Left ventricle myocardium inferior (tissue), 1 donor: ENCODE measurements around the gene CNDP1. TPM values are rescaled to one million over a fixed set of nuclear protein-coding genes. Genes with fewer than 3 reads are reported as not detected.

Experiments used
- DNase-seq: peaks from one replicate; pipeline ENCODE4 v3.0.0-alpha.2; 2020
- H3K27ac ChIP-seq: fragments of 200-600 bp; replicated peaks from 2 replicates; pipeline ENCODE4 v1.8.0; 2021
- H3K27me3 ChIP-seq: fragments of 200-600 bp; 2 replicates; pipeline ENCODE4 v1.8.0; 2021; ENCODE audit warnings: low read depth
- H3K36me3 ChIP-seq: fragments of 200-600 bp; 2 replicates; pipeline ENCODE4 v1.8.0; 2021
- H3K4me1 ChIP-seq: fragments of 200-600 bp; 2 replicates; pipeline ENCODE4 v1.8.0; 2021
- H3K4me3 ChIP-seq: fragments of 200-600 bp; 2 replicates; pipeline ENCODE4 v1.8.0; 2021; ENCODE audit warnings: mild to moderate bottlenecking, moderate library complexity
- H3K9me3 ChIP-seq: fragments of 200-600 bp; replicated peaks from 2 replicates; pipeline ENCODE4 v1.8.0; 2021
- intact Hi-C: fragments of 100-400 bp; cut with micrococcal nuclease; formaldehyde crosslinking; loops from one replicate; pipeline ENCODE4 v1.11.0; 2022
- total RNA-seq: library from RNA; stranded (reverse); fragmentation: NEBNext Ultra II Directional; extraction: Animal tissue kit (Norgen Biotek cat#: 25700); gene quantifications from one replicate; pipeline ENCODE4 v1.2.1, GENCODE V29; 2021
- TF ChIP-seq, protein P1 (sequence below): fragments of 200-600 bp; IDR thresholded peaks from 2 replicates; pipeline ENCODE4 v1.8.0; 2021; ENCODE audit warnings: antibody characterized with exemption, mild to moderate bottlenecking, borderline replicate concordance
- donor health status: DM: no; HTN: yes; CAD: no; lungs with severe emphysema.

The CNDP1 gene
- total RNA-seq, 1 donor from 2014 or later, result not detected

DNA sequence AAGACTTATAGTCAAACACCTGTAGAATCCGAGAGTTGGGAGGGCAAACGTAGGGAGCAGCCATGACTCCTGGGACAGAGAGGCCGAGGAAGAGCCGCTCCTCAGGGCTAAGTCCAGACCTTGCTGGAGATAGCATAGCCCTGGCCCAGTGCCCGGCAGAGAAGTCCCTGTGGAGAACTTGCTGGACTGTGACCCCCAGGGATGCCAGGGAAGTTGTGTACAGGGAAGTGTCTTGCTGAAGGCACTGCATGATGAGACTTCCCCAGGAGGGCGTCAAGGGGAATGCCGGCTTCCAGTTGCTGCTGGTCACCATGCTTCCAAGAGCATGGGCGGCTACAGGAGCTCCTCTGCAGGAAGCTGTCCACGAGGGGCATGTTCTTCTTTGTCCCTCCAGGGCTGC, 8.6 kb upstream of the CNDP1 start:
- no peak for DNase-seq

DNA sequence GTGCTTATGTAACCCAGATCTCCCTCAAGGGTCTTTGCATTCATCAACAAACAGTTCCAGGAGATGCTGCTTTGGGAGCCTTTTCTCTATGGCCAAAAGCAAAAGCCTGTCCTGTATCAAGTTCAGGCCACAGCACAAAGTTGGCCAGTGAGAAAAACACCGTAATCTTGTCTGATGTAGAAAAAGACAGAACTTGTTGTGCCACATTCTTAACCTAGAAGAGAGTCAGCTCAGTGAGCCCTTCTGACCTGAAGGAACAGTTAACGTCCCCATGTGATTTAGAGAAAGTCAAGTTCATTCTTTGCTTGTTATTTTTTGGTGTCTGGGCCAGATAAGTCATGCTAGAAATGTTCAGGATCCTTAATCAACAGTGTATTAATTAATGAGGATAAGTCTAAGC, 7.8 kb upstream of the CNDP1 start:
- peaks cover 6% of the 10 kb centered on the region for H3K36me3 ChIP-seq
- DNase-seq, result no peak
- TF ChIP-seq, protein P1, sequence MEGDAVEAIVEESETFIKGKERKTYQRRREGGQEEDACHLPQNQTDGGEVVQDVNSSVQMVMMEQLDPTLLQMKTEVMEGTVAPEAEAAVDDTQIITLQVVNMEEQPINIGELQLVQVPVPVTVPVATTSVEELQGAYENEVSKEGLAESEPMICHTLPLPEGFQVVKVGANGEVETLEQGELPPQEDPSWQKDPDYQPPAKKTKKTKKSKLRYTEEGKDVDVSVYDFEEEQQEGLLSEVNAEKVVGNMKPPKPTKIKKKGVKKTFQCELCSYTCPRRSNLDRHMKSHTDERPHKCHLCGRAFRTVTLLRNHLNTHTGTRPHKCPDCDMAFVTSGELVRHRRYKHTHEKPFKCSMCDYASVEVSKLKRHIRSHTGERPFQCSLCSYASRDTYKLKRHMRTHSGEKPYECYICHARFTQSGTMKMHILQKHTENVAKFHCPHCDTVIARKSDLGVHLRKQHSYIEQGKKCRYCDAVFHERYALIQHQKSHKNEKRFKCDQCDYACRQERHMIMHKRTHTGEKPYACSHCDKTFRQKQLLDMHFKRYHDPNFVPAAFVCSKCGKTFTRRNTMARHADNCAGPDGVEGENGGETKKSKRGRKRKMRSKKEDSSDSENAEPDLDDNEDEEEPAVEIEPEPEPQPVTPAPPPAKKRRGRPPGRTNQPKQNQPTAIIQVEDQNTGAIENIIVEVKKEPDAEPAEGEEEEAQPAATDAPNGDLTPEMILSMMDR, result no peak
- intact Hi-C loops, result no loop called here
- H3K9me3 ChIP-seq, result no peaks in the 10 kb centered on the region
- H3K4me3 ChIP-seq, result no peak overlapping the region
- H3K27ac ChIP-seq, result no peak overlapping the region
- H3K27me3 ChIP-seq, result no peaks in the 10 kb centered on the region
- peaks cover 14% of the 10 kb centered on the region for H3K4me1 ChIP-seq

More for the DNA sequence above, 8.6 kb upstream of the CNDP1 start:
- TF ChIP-seq, protein P1, result no peak
- Histone ChIP-seq H3K4me3 (no peak overlapping the region), H3K27me3 (no peaks in the 10 kb centered on the region), H3K27ac (no peak overlapping the region), H3K36me3 (peaks cover 13% of the 10 kb centered on the region), H3K9me3 (no peaks in the 10 kb centered on the region), H3K4me1 (peaks cover 14% of the 10 kb centered on the region)
- intact Hi-C loops, result no loop called here

DNA sequence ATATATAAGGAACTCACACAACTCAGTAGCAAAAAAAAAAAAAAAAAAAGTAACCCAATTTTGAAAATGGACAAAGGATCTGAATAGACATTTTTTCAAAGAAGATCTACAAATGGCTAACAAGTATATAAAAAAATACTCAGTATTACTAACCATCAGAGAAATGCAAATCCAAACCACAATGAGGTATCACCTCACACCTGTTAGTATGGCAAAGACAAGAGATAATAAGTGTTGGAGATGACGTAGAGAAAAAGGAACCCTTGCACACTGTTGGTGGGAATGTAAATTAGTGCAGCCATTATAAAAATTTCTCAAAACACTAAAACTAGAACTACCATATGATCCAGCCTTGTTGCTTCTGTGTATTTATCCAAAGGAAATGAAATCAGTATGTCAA, 5.8 kb upstream of the CNDP1 start:
- H3K27ac ChIP-seq, result no peak overlapping the region
- DNase-seq, result no peak
- H3K4me3 ChIP-seq, result no peak overlapping the region
- peaks cover 11% of the 10 kb centered on the region for H3K4me1 ChIP-seq
- no peaks in the 10 kb centered on the region for H3K27me3 ChIP-seq
- H3K36me3 ChIP-seq, result no peaks in the 10 kb centered on the region
- intact Hi-C loops, result no loop called here
- TF ChIP-seq, protein P1, result no peak
- no peaks in the 10 kb centered on the region for H3K9me3 ChIP-seq

DNA sequence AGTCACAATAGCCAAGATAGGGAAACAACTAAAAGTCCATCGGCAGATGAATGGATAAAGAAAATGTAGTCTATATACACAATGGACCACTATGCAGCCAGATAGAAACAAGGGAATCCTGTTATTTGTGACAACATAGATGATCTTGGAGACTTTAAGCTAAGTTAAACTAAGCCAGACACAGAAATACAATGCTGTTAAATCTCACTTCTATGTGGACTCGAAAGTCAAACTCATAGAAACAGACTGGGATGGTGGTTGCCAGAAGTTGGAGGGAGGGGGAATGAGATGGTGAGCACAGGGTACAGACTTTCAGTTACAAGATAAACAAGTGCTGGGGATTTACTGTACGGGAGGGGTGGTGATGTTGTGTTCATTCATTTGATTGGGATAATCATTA, 5.4 kb upstream of the CNDP1 start:
- H3K9me3 ChIP-seq, result no peaks in the 10 kb centered on the region
- intact Hi-C loops, result no loop called here
- H3K4me1 ChIP-seq, result peaks cover 7% of the 10 kb centered on the region
- H3K27ac ChIP-seq, result no peak overlapping the region
- TF ChIP-seq, protein P1, result no peak
- no peak for DNase-seq
- H3K36me3 ChIP-seq, result no peaks in the 10 kb centered on the region
- no peak overlapping the region for H3K4me3 ChIP-seq
- H3K27me3 ChIP-seq, result no peaks in the 10 kb centered on the region

DNA sequence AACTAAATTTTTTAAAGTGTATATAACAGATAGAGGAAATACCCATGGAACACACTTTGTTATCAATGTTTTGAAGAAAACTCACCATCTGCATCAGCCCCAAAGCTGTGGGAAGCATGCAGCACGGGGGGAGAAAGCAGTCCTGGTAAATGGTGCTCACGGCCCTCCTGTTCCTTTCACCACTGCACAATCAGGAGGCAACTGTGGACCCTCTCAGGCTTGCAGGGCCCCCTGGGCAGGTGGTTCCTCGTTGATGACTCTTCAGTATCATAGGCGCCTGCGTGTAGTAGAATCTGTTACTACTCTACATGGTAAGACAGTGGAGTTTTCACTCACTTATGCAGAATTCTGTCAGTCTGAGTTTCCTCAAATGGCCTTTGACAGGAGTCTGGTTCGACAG, 4.9 kb upstream of the CNDP1 start:
- no peaks in the 10 kb centered on the region for H3K27me3 ChIP-seq
- H3K27ac ChIP-seq, result no peak overlapping the region
- no peaks in the 10 kb centered on the region for H3K9me3 ChIP-seq
- TF ChIP-seq, protein P1, result no peak
- no peak overlapping the region for H3K4me3 ChIP-seq
- peaks cover 2% of the 10 kb centered on the region for H3K4me1 ChIP-seq
- intact Hi-C loops, result no loop called here
- no peak for DNase-seq
- no peaks in the 10 kb centered on the region for H3K36me3 ChIP-seq
